Fibroblast of pulmonary artery (primary cell): ENCODE data around the gene TSPAN9.

Experiments used
- DNase-seq: peaks from one replicate; pipeline ENCODE4 v3.0.0-alpha.2; 2010; ENCODE audit warnings: low read depth
- H3K4me3 ChIP-seq: replicated peaks from 2 replicates; pipeline ENCODE4 v1.5.1; 2011; ENCODE audit warnings: low read depth, mild to moderate bottlenecking, control low read depth, low read length, moderate library complexity
- CTCF ChIP-seq: IDR thresholded peaks from 2 replicates; pipeline ENCODE4 v1.5.1; 2011; ENCODE audit warnings: mild to moderate bottlenecking, control low read depth, low read length, inconsistent platforms; ENCODE audit errors: missing control alignments

TSPAN9 gene

GRCh38 chr12:3251691-3252090 is 174.5 kb downstream of the TSPAN9 start:
- H3K4me3 ChIP-seq = no peak overlapping the region
- no peak for TF ChIP-seq CTCF
- no peak for DNase-seq

GRCh38 chr12:3252450-3252891 is 175.3 kb downstream of the TSPAN9 start:
- no peak for TF ChIP-seq CTCF
- peak; percentile 63 for DNase-seq
- H3K4me3 ChIP-seq = no peak overlapping the region

GRCh38 chr12:3253682-3254275 is 176.6 kb downstream of the TSPAN9 start:
- H3K4me3 ChIP-seq = no peak overlapping the region
- TF ChIP-seq CTCF = no peak
- DNase-seq = no peak

- H3K4me3 ChIP-seq = no peak overlapping the region
- no peak for TF ChIP-seq CTCF
- no peak for DNase-seq
Observed at GRCh38 chr12:3255057-3255456, 177.9 kb downstream of the TSPAN9 start.

GRCh38 chr12:3256103-3256631 is 179.0 kb downstream of the TSPAN9 start:
- no peak for DNase-seq
- TF ChIP-seq CTCF = no peak
- no peak overlapping the region for H3K4me3 ChIP-seq

- no peak overlapping the region for H3K4me3 ChIP-seq
- TF ChIP-seq CTCF = no peak
- no peak for DNase-seq
Observed at GRCh38 chr12:3257411-3257810, 180.2 kb downstream of the TSPAN9 start.

- no peak for DNase-seq
- no peak overlapping the region for H3K4me3 ChIP-seq
- no peak for TF ChIP-seq CTCF
Observed at GRCh38 chr12:3259973-3260372, 182.8 kb downstream of the TSPAN9 start.
